GM12875 (cell line): ENCODE results near the gene P4HTM.
A peak's percentile ranks its signal among the peaks of the same experiment; 100 is the strongest.

ENCODE experiments used
- H3K4me3 ChIP-seq: one replicate; pipeline ENCODE4 v1.5.1; 2011; ENCODE audit warnings: low read depth, low read length, control low read depth
- CTCF ChIP-seq: IDR thresholded peaks from 2 replicates; pipeline ENCODE4 v1.5.1; 2011; ENCODE audit warnings: low read depth, mild to moderate bottlenecking, control low read depth, inconsistent platforms, low read length, moderate library complexity, borderline replicate concordance; ENCODE audit not compliant: insufficient read depth

P4HTM gene, protein sequence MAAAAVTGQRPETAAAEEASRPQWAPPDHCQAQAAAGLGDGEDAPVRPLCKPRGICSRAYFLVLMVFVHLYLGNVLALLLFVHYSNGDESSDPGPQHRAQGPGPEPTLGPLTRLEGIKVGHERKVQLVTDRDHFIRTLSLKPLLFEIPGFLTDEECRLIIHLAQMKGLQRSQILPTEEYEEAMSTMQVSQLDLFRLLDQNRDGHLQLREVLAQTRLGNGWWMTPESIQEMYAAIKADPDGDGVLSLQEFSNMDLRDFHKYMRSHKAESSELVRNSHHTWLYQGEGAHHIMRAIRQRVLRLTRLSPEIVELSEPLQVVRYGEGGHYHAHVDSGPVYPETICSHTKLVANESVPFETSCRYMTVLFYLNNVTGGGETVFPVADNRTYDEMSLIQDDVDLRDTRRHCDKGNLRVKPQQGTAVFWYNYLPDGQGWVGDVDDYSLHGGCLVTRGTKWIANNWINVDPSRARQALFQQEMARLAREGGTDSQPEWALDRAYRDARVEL

DNA sequence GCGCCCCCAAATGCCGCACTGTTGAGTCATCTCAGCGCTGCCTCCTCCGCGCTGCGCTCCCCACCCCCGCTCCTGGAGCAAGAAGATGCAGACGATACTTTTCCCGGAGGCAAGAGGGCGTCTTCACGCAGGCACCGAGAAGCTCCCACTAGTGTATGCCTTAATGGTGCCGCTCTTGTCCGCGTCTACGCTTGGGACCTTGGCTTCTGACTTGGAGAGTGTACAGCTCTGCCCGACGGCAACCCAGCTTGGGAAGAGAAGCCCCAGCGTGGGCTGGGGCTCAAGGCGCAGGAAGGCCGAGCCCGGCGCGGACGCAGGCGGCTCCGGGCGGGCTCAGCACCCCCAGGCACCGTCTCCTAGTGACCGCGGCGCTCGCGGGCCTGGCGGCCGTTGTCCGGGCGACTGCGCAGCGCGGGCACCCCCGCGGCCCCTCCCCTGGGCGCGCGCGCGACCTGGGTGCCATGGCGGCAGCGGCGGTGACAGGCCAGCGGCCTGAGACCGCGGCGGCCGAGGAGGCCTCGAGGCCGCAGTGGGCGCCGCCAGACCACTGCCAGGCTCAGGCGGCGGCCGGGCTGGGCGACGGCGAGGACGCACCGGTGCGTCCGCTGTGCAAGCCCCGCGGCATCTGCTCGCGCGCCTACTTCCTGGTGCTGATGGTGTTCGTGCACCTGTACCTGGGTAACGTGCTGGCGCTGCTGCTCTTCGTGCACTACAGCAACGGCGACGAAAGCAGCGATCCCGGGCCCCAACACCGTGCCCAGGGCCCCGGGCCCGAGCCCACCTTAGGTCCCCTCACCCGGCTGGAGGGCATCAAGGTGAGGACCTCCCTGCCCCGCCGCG is at the start of gene P4HTM:
TSS of gene P4HTM (plus strand) at position 446 of the 840 bp plus-strand sequence. CDS start at position 462, 16 bp downstream.
- no peak for TF ChIP-seq CTCF
- H3K4me3 ChIP-seq, result peak within 1 kb of the TSS; percentile 93

GRCh38 chr3:48945432-48945831 is 44.6 kb upstream of the P4HTM start:
- no peak for TF ChIP-seq CTCF

GRCh38 chr3:48945891-48946549 is 44.0 kb upstream of the P4HTM start:
- no peak for TF ChIP-seq CTCF
- H3K4me3 ChIP-seq, result no peak overlapping the region

More at GRCh38 chr3:48945432-48945831, 44.6 kb upstream of the P4HTM start:
- H3K4me3 ChIP-seq, result no peak overlapping the region

DNA sequence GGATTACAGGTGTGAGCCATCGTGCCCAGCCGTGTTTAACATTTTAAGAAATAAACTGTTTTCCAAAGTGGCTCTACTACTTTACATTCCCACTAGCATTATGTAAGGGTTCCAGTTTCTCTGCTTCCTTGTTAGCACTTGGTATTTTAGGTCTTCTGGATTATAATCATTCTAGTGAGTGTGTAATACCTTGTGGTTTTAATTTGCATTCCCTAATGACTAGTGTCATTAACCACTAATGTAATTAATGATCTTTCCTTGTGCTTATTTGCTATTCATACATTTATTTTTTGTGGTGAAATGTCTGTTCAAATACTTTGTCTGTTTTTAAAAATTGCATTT is 40.7 kb upstream of the P4HTM start:
- TF ChIP-seq CTCF, result no peak
- H3K4me3 ChIP-seq, result no peak overlapping the region

- TF ChIP-seq CTCF, result no peak
- no peak overlapping the region for H3K4me3 ChIP-seq
Measured at GRCh38 chr3:48950051-48950450, 40.0 kb upstream of the P4HTM start.

- no peak for TF ChIP-seq CTCF
- no peak overlapping the region for H3K4me3 ChIP-seq
Measured at GRCh38 chr3:48951764-48952163, 38.3 kb upstream of the P4HTM start.
